MM.1S (cell line): ENCODE measurements around the gene MACROD2.

Experiments used
- DNase-seq: peaks from one replicate; pipeline ENCODE4 v3.0.0-alpha.2; 2015
- H2AFZ ChIP-seq: fragments of 300-600 bp; sonication (generic); 2 replicates; pipeline ENCODE4 v1.6.0; 2016; ENCODE audit warnings: antibody characterized with exemption, low read length
- H3F3A ChIP-seq: fragments of 300-600 bp; sonication (generic); 2 replicates; pipeline ENCODE4 v1.6.1; 2016; ENCODE audit warnings: mild to moderate bottlenecking, antibody characterized with exemption, low read length, moderate library complexity, mixed read lengths; ENCODE audit not compliant: insufficient read depth
- H3K27ac ChIP-seq: fragments of 300-600 bp; sonication (generic); 2 replicates; pipeline ENCODE4 v1.5.1; 2016; ENCODE audit warnings: mild to moderate bottlenecking, low read length
- H3K27me3 ChIP-seq: fragments of 300-600 bp; sonication (generic); replicated peaks from 2 replicates; pipeline ENCODE4 v1.6.0; 2016; ENCODE audit warnings: low read length; ENCODE audit not compliant: insufficient read depth
- H3K36me3 ChIP-seq: fragments of 300-600 bp; sonication (generic); replicated peaks from 2 replicates; pipeline ENCODE4 v1.6.1; 2016; ENCODE audit warnings: mild to moderate bottlenecking, low read length, mixed read lengths; ENCODE audit not compliant: insufficient read depth
- H3K4me1 ChIP-seq: fragments of 300-600 bp; sonication (generic); 2 replicates; pipeline ENCODE4 v1.6.1; 2016; ENCODE audit warnings: low read length, mixed read lengths
- H3K4me2 ChIP-seq: fragments of 300-600 bp; sonication (generic); 2 replicates; pipeline ENCODE4 v1.6.0; 2016; ENCODE audit warnings: low read depth, low read length
- H3K4me3 ChIP-seq: fragments of 300-600 bp; sonication (generic); 2 replicates; pipeline ENCODE4 v1.5.1; 2016; ENCODE audit warnings: low read length, mixed read lengths
- H3K79me2 ChIP-seq: fragments of 300-600 bp; sonication (generic); 2 replicates; pipeline ENCODE4 v1.6.1; 2016; ENCODE audit warnings: mixed run types, low read length, mixed read lengths
- H3K9ac ChIP-seq: fragments of 300-600 bp; sonication (generic); 2 replicates; pipeline ENCODE4 v1.6.1; 2016; ENCODE audit warnings: low read length, mixed read lengths
- H3K9me2 ChIP-seq: fragments of 300-600 bp; sonication (generic); replicated peaks from 2 replicates; pipeline ENCODE4 v1.6.1; 2016; ENCODE audit warnings: mild to moderate bottlenecking, low read length, mixed read lengths; ENCODE audit not compliant: insufficient read depth
- H3K9me3 ChIP-seq: fragments of 300-600 bp; sonication (generic); replicated peaks from 2 replicates; pipeline ENCODE4 v1.6.1; 2016; ENCODE audit warnings: mild to moderate bottlenecking, low read length, mixed read lengths; ENCODE audit not compliant: insufficient read depth
- H4K20me1 ChIP-seq: fragments of 300-600 bp; sonication (generic); 2 replicates; pipeline ENCODE4 v1.6.1; 2016; ENCODE audit warnings: mild to moderate bottlenecking, low read length, moderate library complexity, mixed read lengths; ENCODE audit not compliant: insufficient read depth
- CTCF ChIP-seq: fragments of 300-600 bp; sonication (generic); IDR thresholded peaks from 2 replicates; pipeline ENCODE4 v1.5.1; 2016; ENCODE audit warnings: antibody characterized with exemption, low read length, mixed read lengths
- EZH2 ChIP-seq: fragments of 300-600 bp; sonication (generic); optimal IDR thresholded peaks from 2 replicates; pipeline ENCODE3; 2017; ENCODE audit warnings: low read depth, mild to moderate bottlenecking, antibody characterized with exemption, low read length, mixed read lengths
- EZH2phosphoT487 ChIP-seq: fragments of 300-600 bp; sonication (generic); IDR thresholded peaks from 2 replicates; pipeline ENCODE4 v1.6.1; 2018; ENCODE audit warnings: antibody characterized with exemption, low read length

The MACROD2 gene

GRCh38 chr20:14198416-14198815 lies 203.1 kb downstream of the MACROD2 start:
- H4K20me1 ChIP-seq, result no peaks in the 10 kb centered on the region
- no peaks in the 10 kb centered on the region for H3F3A ChIP-seq
- H3K4me3 ChIP-seq, result no peak overlapping the region
- DNase-seq, result no peak
- no peak for TF ChIP-seq EZH2phosphoT487
- TF ChIP-seq CTCF, result no peak
- TF ChIP-seq EZH2, result no peak
- no peaks in the 10 kb centered on the region for H3K9me2 ChIP-seq
- no peak overlapping the region for H2AFZ ChIP-seq
- no peaks in the 10 kb centered on the region; the same call in 1 of the 2 replicates for H3K9me3 ChIP-seq
- no peaks in the 10 kb centered on the region for H3K27me3 ChIP-seq
- H3K36me3 ChIP-seq, result no peaks in the 10 kb centered on the region
- H3K27ac ChIP-seq, result no peak overlapping the region
- no peaks in the 10 kb centered on the region for H3K79me2 ChIP-seq
- no peak overlapping the region for H3K9ac ChIP-seq
- no peaks in the 10 kb centered on the region for H3K4me1 ChIP-seq
- no peak overlapping the region for H3K4me2 ChIP-seq

GRCh38 chr20:14199111-14199510 lies 203.8 kb downstream of the MACROD2 start:
- Histone ChIP-seq H3K36me3 (no peaks in the 10 kb centered on the region), H3K4me1 (no peaks in the 10 kb centered on the region), H4K20me1 (no peaks in the 10 kb centered on the region), H3K9ac (no peak overlapping the region), H2AFZ (no peak overlapping the region), H3K4me2 (no peak overlapping the region), H3K4me3 (no peak overlapping the region), H3K9me2 (no peaks in the 10 kb centered on the region), H3K79me2 (no peaks in the 10 kb centered on the region), H3K27me3 (no peaks in the 10 kb centered on the region), H3K9me3 (no peaks in the 10 kb centered on the region; the same call in 1 of the 2 replicates), H3F3A (no peaks in the 10 kb centered on the region), H3K27ac (no peak overlapping the region)
- DNase-seq, result no peak
- TF ChIP-seq CTCF, result no peak
- no peak for TF ChIP-seq EZH2phosphoT487
- no peak for TF ChIP-seq EZH2

GRCh38 chr20:14203657-14204056 lies 208.3 kb downstream of the MACROD2 start:
- no peak overlapping the region for H3K27ac ChIP-seq
- DNase-seq, result no peak
- H3K4me2 ChIP-seq, result no peak overlapping the region
- H3K79me2 ChIP-seq, result no peaks in the 10 kb centered on the region
- H3K27me3 ChIP-seq, result no peaks in the 10 kb centered on the region
- no peaks in the 10 kb centered on the region for H3K36me3 ChIP-seq
- no peaks in the 10 kb centered on the region for H3K4me1 ChIP-seq
- H2AFZ ChIP-seq, result no peak overlapping the region
- H3K9ac ChIP-seq, result no peak overlapping the region
- H3K9me3 ChIP-seq, result no peaks in the 10 kb centered on the region; the same call in 1 of the 2 replicates
- H4K20me1 ChIP-seq, result no peaks in the 10 kb centered on the region
- H3K9me2 ChIP-seq, result no peaks in the 10 kb centered on the region
- H3F3A ChIP-seq, result no peaks in the 10 kb centered on the region
- no peak overlapping the region for H3K4me3 ChIP-seq
- no peak for TF ChIP-seq CTCF
- no peak for TF ChIP-seq EZH2
- no peak for TF ChIP-seq EZH2phosphoT487
